ENCODE data around the gene NISCH. TPM values are rescaled to one million over a fixed set of nuclear protein-coding genes. Genes with fewer than 3 reads are reported as not detected.

The NISCH gene
- total RNA-seq, 1 experiment from 2014 or later, result 63.4 TPM

Other genes with a start within 250 kb of the NISCH start
- not detected for gene TLR9, start 230.0 kb upstream of the NISCH start, total RNA-seq (2021; ENCODE audit: unreplicated experiment)
- gene TWF2, start 216.4 kb upstream of the NISCH start, total RNA-seq (2021; ENCODE audit: unreplicated experiment), result 51.9 TPM
- 9.7 TPM for gene PPM1M, start 209.8 kb upstream of the NISCH start, total RNA-seq (2021; ENCODE audit: unreplicated experiment)
- 57.9 TPM for gene WDR82, start 177.0 kb upstream of the NISCH start, total RNA-seq (2021; ENCODE audit: unreplicated experiment)
- 6.5 TPM for gene GLYCTK, start 167.8 kb upstream of the NISCH start, total RNA-seq (2021; ENCODE audit: unreplicated experiment)
- gene DNAH1, start 139.3 kb upstream of the NISCH start, total RNA-seq (2021; ENCODE audit: unreplicated experiment), result 2.4 TPM
- gene BAP1, start 45.6 kb upstream of the NISCH start, total RNA-seq (2021; ENCODE audit: unreplicated experiment), result 69.6 TPM
- gene PHF7, start 44.9 kb upstream of the NISCH start, total RNA-seq (2021; ENCODE audit: unreplicated experiment), result 12.0 TPM
- 1.6 TPM for gene SEMA3G, start 10.5 kb upstream of the NISCH start, total RNA-seq (2021; ENCODE audit: unreplicated experiment)
- 5.2 TPM for gene TNNC1, start 1.6 kb upstream of the NISCH start, total RNA-seq (2021; ENCODE audit: unreplicated experiment)
- 0.39 TPM for gene STAB1, start 39.7 kb downstream of the NISCH start, total RNA-seq (2021; ENCODE audit: unreplicated experiment)
- gene NT5DC2, start 78.3 kb downstream of the NISCH start, total RNA-seq (2021; ENCODE audit: unreplicated experiment), result 137 TPM
- gene UQCC5, start 81.0 kb downstream of the NISCH start, total RNA-seq (2021; ENCODE audit: unreplicated experiment), result 27.3 TPM
- 43.5 TPM for gene PBRM1, start 230.3 kb downstream of the NISCH start, total RNA-seq (2021; ENCODE audit: unreplicated experiment)
- 88.9 TPM for gene GNL3, start 230.4 kb downstream of the NISCH start, total RNA-seq (2021; ENCODE audit: unreplicated experiment)

Measured in Panc1 (cell line).